GM18907 (cell line): ENCODE data around the gene GRIN2A.

Source experiments
- ATAC-seq: cut with Tn5 transposase; IDR thresholded peaks from one replicate; pipeline ENCODE4 v1.9.1; 2021; ENCODE audit warnings: mild to moderate bottlenecking, moderate library complexity; ENCODE audit not compliant: unreplicated experiment

GRIN2A gene

DNA sequence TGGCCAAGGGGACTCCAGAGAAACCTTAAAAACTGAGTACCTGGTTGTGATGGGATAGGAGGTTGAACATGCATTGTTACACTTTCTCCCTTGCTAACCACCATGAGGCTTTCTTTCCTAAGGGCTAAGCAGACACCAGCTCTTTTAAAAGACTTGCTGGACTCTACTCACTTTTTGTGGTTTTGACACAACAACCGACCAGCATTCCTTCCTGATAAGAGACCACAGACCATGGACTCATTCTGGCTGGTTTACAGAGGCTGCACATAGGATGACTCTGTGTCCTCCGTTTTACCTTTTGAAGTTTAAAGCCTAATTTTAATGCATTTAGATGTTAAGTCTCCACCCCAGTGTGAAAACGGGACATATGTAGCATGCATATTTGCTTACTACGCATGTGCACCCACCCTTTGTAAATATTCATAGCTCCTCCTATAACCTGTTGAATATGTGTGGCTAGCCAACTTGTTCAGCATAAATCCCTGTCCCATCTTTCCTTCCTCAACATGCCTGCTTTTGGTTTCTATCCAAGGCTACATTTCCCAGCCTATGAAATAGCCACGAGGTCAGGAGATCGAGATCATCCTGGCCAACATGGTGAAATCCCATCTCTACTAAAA, 475.9 kb downstream of the GRIN2A start:
- no peak for ATAC-seq

DNA sequence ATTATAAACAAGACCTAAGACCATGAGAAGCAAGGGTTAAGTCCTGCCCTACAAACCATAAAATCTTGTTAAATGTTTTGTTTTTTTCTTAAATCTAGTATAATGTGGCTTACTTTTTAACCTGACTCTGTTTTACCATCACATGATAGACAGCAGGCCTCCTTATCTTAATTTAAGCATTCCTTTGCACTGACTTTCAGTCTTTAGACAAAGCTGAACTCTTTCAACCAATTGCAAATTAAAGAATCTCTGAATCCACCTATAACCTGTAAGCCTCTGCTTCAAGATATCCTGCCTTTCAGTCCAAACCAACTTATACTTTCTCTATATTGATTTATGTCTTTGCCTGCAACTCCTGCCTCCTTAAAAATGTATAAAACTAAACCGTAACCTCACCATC, 478.5 kb downstream of the GRIN2A start:
- ATAC-seq: no peak
